Mucosa of descending colon (tissue), 3 donors: ENCODE results near the gene TRUB1. TPM values are rescaled to one million over a fixed set of nuclear protein-coding genes. Genes with fewer than 3 reads are reported as not detected.
"Not testable (repeated sequence)": the region's sequence is repeated elsewhere in the genome, so short reads cannot be mapped to it uniquely, and the experiment has no call there.

Experiments
- ATAC-seq: fragments of 200-7000 bp; cut with Tn5 transposase; one replicate; pipeline ENCODE4 v1.9.1; 2020; ENCODE audit warnings: mild to moderate bottlenecking, moderate library complexity
- DNase-seq, 3 donors: peaks; one replicate each; pipeline ENCODE4 v3.0.0-alpha.2; 2020
- H3K36me3 ChIP-seq: fragments of 200-600 bp; one replicate; pipeline ENCODE4 v1.8.0; 2021; ENCODE audit warnings: low read depth, mild to moderate bottlenecking
- H3K4me1 ChIP-seq: fragments of 200-600 bp; one replicate; pipeline ENCODE4 v1.8.0; 2021; ENCODE audit warnings: low read depth, mild to moderate bottlenecking
- H3K4me3 ChIP-seq: fragments of 200-600 bp; one replicate; pipeline ENCODE4 v1.8.0; 2021; ENCODE audit warnings: mild to moderate bottlenecking
- H3K9me3 ChIP-seq: fragments of 200-600 bp; one replicate; pipeline ENCODE4 v1.8.0; 2021; ENCODE audit warnings: mild to moderate bottlenecking
- CTCF ChIP-seq: fragments of 200-600 bp; IDR thresholded peaks from one replicate; pipeline ENCODE4 v1.8.0; 2022; ENCODE audit warnings: antibody characterized with exemption, mild to moderate bottlenecking
- intact Hi-C, 2 donors: fragments of 100-400 bp; cut with DNase I in 1 of 2; cut with micrococcal nuclease in 1 of 2; formaldehyde crosslinking; loops; one replicate each; pipeline versions ENCODE4 v1.11.0 to v1.11.1; 2022; cut with DNase I, micrococcal nuclease
- total RNA-seq, 3 donors: library from RNA; stranded (reverse); fragmentation: NEBNext Ultra II Directional in 2 of 3; extraction: Animal tissue kit (Norgen Biotek cat#: 25700) in 2 of 3; gene quantifications; one replicate each; pipeline versions ENCODE4 v1.2.1 to v1.2.4, GENCODE V29; 2021 to 2023
- donor health status: DM: no; HTN: no; CAD: no; lungs with moderate emphysema.
- donor health status: DM: no; HTN: no; CAD: no.
- donor health status: DM: no; HTN: yes; CAD: no.

Gene TRUB1
- total RNA-seq, 3 donors from 2014 or later = 13.3 to 16.5 (median 15.9) TPM

- intact Hi-C loops = no loop called here
- H3K36me3 ChIP-seq = no peaks in the 10 kb centered on the region
These were observed 9.2 kb upstream of the TRUB1 start for GRCh38 chr10:114928818-114929217.

GRCh38 chr10:114930320-114930719 is 7.7 kb upstream of the TRUB1 start:
- no peak for ATAC-seq
- TF ChIP-seq CTCF = no peak
- intact Hi-C loops = no loop called here
- no peaks in the 10 kb centered on the region for H3K9me3 ChIP-seq
- H3K36me3 ChIP-seq = no peaks in the 10 kb centered on the region
- DNase-seq = no peak
- no peak overlapping the region for H3K4me3 ChIP-seq
- H3K4me1 ChIP-seq = no peaks in the 10 kb centered on the region

More at GRCh38 chr10:114928818-114929217, 9.2 kb upstream of the TRUB1 start:
- DNase-seq = no peak
- Histone ChIP-seq H3K9me3 (no peaks in the 10 kb centered on the region), H3K4me3 (no peak overlapping the region), H3K4me1 (no peaks in the 10 kb centered on the region)
- ATAC-seq = no peak
- TF ChIP-seq CTCF = no peak

DNA sequence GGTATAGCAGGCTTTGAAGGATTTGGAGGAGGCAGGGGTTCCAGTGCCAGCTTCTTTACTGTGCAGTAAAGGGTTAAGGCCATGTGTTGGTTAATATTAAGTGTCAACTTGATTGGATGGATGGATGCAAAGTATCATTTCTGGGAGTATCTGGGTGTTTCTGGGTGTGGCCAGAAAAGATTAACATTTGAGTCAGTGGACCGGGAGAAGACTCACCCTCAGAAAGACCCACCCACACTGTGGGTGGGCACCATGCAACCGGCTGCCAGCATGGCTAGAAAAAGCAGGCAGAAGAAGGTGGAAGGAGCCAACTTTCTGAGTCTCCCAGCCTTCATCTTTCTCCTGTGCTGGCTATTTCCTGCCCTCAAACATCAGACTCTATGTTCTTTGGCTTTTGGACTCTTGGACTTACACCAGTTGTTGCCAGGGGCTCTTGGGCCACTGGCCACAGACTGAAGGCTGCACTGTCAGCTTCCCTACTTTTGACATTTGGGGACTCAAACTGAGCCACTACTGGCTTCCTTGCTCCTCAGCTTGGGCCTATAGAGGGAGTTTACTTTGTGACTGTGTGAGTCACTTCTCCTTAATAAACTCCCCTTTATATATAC is 6.8 kb upstream of the TRUB1 start:
- Histone ChIP-seq H3K9me3 (no peaks in the 10 kb centered on the region), H3K4me3 (no peak overlapping the region), H3K36me3 (no peaks in the 10 kb centered on the region), H3K4me1 (no peaks in the 10 kb centered on the region)
- ATAC-seq = no peak
- no peak for TF ChIP-seq CTCF
- intact Hi-C loops = no loop called here
- DNase-seq = no peak

- no peak for TF ChIP-seq CTCF
- H3K36me3 ChIP-seq = no peaks in the 10 kb centered on the region
- no peak overlapping the region for H3K4me3 ChIP-seq
- no peaks in the 10 kb centered on the region for H3K4me1 ChIP-seq
- H3K9me3 ChIP-seq = no peaks in the 10 kb centered on the region
- no peak for ATAC-seq
- DNase-seq = no peak
- intact Hi-C loops = no loop called here
These were observed 5.8 kb upstream of the TRUB1 start for GRCh38 chr10:114932225-114932624.

DNA sequence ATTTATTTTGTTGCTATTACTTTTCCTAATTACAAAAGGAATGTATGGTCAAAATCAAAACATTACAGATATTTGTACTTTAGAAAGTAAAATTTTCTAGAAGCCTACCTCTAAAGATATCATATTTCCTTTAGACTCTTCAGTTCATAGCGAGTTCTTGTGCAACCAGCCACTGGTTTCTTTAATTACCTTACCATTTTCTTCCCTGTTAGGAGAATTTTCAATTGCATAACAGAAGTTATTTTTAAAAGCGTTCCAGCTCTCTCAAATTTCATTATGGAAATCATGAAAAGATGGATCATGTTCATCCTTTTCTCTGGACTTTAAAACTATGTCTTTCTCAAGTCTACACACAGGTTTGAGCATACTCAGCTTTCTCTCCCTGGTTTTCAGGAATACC is 5.0 kb upstream of the TRUB1 start:
- H3K36me3 ChIP-seq = no peaks in the 10 kb centered on the region
- H3K4me1 ChIP-seq = no peaks in the 10 kb centered on the region
- intact Hi-C loops = no loop called here
- no peak overlapping the region for H3K4me3 ChIP-seq
- ATAC-seq (no peak), DNase-seq (no peak)
- TF ChIP-seq CTCF = no peak
- H3K9me3 ChIP-seq = no peaks in the 10 kb centered on the region

DNA sequence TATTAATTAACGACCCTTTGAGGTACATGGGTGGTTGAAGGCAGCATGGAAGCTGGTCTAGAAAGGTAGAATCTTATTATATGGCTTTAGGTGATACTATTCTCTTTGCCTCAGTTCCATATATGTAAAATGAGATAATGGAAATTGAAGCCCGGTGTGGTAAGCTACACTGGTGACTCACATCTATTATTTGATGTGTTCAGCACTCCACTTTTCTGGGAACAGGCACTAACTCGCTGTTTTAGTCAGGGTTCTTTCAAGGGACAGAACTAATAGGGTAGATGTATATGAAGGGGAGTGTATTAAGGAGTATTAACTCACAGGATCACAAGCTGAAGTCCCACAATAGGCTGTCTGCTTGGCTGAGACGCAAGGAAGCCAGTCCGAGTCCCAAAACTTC is 4.4 kb upstream of the TRUB1 start:
- no peaks in the 10 kb centered on the region for H3K9me3 ChIP-seq
- intact Hi-C loops = no loop called here
- H3K4me1 ChIP-seq = no peaks in the 10 kb centered on the region
- ATAC-seq (no peak), DNase-seq (no peak)
- no peak overlapping the region for H3K4me3 ChIP-seq
- TF ChIP-seq CTCF = no peak
- H3K36me3 ChIP-seq = no peaks in the 10 kb centered on the region

GRCh38 chr10:114933995-114934394 is 4.0 kb upstream of the TRUB1 start:
- DNase-seq, ATAC-seq, H3K4me1 ChIP-seq, H3K9me3 ChIP-seq, intact Hi-C loops, H3K4me3 ChIP-seq, H3K36me3 ChIP-seq: not testable (repeated sequence)
